Subcutaneous abdominal adipose tissue (tissue), 5 donors: ENCODE data around the gene BLOC1S1.

ENCODE experiments used
- H3K27ac ChIP-seq: one replicate; pipeline ENCODE4 v1.7.0; 2013; ENCODE audit warnings: low read depth, mild to moderate bottlenecking, inconsistent platforms, low read length, moderate library complexity
- H3K27me3 ChIP-seq, 5 donors: one replicate each; pipeline ENCODE4 v1.7.0; 2013; ENCODE audit warnings: low read length in 5 of 5, inconsistent platforms in 1 of 5; ENCODE audit not compliant: control insufficient read depth in 5 of 5, insufficient read depth in 4 of 5
- H3K36me3 ChIP-seq, 5 donors: one replicate each; pipeline ENCODE4 v1.7.0; 2013; ENCODE audit warnings: low read length in 5 of 5; ENCODE audit not compliant: control insufficient read depth in 5 of 5, insufficient read depth in 5 of 5
- H3K4me1 ChIP-seq, 5 donors: one replicate each; pipeline ENCODE4 v1.7.0; 2013; ENCODE audit warnings: low read length in 5 of 5, mild to moderate bottlenecking in 3 of 5, moderate library complexity in 1 of 5; ENCODE audit not compliant: control insufficient read depth in 5 of 5, insufficient read depth in 5 of 5
- H3K4me3 ChIP-seq, 5 donors: one replicate each; pipeline ENCODE4 v1.7.0; 2013; ENCODE audit warnings: low read length in 5 of 5, low read depth in 1 of 5
- H3K9ac ChIP-seq, 5 donors: one replicate each; pipeline ENCODE4 v1.7.0; 2013; ENCODE audit warnings: low read length in 5 of 5, mild to moderate bottlenecking in 4 of 5, moderate library complexity in 3 of 5
- H3K9me3 ChIP-seq, 5 donors: one replicate each; pipeline ENCODE4 v1.7.0; 2013; ENCODE audit warnings: low read length in 5 of 5; ENCODE audit not compliant: control insufficient read depth in 5 of 5
- donor health status: healthy.
- donor health status: healthy.
- donor health status: healthy.
- donor health status: healthy.
- donor health status: healthy.

The BLOC1S1 gene

DNA sequence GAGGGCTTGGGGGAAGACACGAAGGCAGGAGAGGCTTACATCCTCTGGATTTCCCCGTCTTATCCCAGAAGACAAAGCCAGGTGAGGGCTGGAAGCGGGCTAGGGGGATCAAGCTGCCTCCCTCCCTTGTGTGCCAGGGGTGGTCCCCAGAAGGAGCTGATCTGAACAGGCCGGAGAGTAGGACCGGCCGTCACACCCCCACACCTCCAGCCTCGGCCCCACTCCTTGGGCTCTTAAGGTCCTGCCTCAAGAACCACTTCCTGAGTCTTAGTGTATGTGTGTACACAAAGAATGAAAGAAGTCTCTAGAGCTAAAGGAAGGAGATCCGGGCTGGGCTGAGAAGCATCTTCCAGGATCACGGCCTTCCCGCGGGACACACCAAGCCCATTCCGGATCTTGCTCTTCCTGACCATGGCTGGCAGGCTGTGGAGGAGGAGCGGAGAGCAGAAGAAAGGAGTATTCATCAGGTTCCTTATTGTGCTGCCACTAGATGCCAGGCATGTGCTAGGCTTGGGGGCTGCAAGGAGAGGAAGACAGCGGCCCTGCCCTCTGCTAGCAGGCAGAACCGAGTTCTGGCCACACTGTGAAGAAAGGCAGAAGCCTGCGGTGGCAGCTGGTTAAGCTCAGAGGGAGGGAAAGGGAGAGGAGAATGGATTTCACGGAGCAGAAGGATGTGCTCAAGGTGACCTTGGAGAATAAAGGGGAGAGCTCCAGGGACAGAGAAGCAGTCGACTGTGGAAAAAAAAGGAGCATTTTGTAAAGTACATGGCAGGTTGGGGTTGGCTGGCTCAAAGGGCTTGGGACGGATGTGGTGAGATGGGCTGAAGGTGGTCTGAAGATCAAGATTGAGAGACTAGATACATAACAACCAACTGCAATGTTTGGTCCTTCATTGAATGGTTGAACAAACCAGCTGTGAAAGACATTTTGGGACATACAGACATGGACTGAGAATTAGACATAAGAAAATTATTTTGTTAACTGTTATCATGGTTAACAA is 14.3 kb downstream of the BLOC1S1 start:
- peak overlapping the region; percentile 94 to 98 (median 97) for H3K9ac ChIP-seq
- H3K27ac ChIP-seq = peak overlapping the region; percentile 100
- H3K27me3 ChIP-seq = no peaks in the 10 kb centered on the region
- H3K4me3 ChIP-seq = peak overlapping the region; percentile 75 to 94 (median 93)
- no peaks in the 10 kb centered on the region for H3K9me3 ChIP-seq
- H3K4me1 ChIP-seq = peaks cover 10 to 48% (median 40%) of the 10 kb centered on the region in 5 donors
- H3K36me3 ChIP-seq = peaks cover 0 to 22% (median 21%) of the 10 kb centered on the region in 5 donors

DNA sequence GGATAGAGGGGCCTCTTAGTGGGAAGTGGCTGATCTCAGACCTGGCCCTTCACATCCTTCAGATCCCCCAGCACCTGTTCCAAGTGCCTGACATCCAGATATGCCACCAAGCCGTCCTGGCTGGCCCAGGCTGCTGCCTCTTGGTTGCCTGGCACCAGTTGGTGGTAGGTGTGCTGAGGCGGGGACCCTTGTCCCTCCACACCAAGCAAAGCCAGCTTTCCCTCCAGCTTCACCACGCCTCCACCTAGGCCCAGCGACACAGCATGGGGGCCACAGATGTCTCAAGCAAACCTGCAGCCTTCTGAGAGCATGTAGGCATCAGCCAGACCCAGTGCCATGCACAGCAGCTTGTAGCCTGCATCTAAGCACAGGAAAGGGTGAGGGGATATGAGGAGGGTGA is 16.4 kb downstream of the BLOC1S1 start:
- Histone ChIP-seq H3K4me3 (no peak overlapping the region), H3K4me1 (peaks cover 3 to 33% (median 22%) of the 10 kb centered on the region in 5 donors), H3K9me3 (no peaks in the 10 kb centered on the region), H3K27ac (no peak overlapping the region), H3K36me3 (peaks cover 0 to 1% (median under 1%) of the 10 kb centered on the region in 5 donors), H3K27me3 (no peaks in the 10 kb centered on the region), H3K9ac (no peak overlapping the region)

DNA sequence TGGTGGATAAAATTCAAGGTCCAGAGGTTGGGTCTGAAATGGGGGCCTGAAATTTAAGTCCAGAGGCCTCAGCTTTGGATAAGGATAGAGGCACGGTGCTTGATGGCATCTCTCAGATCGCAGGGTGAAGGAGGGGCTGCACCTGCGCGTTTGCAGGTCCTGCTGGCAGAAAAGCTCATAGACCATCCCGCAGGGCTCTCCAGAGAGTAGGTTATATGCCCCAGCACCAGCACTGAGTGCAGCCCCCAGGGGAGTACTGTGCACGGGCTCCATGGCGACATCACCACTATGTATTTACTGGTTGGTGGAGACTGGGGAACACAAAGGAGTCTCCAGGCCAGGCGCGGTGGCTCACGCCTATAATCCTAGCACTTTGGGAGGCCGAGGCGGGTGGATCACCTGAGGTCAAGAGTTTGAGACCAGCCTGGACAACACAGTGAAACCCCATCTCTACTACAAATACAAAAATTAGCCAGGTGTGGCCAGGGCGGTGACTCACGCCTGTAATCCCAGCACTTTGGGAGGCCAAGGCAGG is 17.2 kb downstream of the BLOC1S1 start:
- Histone ChIP-seq H3K36me3 (no peaks in the 10 kb centered on the region), H3K27ac (no peak overlapping the region), H3K27me3 (no peaks in the 10 kb centered on the region)

DNA sequence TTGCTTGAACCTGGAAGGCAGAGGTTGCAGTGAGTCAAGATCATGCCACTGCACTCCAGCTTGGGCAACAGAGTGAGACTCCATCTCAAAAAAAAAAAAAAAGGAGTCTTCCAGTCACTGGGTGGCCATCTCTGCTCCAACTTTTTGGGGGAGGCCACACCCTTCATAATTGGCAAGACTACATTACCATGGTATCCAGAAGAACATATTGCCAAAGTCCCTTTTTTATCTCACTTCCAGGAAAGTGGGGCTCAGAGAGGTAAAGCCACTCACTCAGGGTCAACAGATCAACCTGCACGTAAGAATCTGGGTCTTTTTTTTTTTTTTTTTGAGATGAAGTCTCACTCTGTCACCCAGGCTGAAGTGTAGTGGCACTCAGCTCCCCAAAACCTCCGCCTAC is 18.0 kb downstream of the BLOC1S1 start:
- no peak overlapping the region for H3K9ac ChIP-seq
- peaks cover 3 to 39% (median 29%) of the 10 kb centered on the region in 5 donors for H3K4me1 ChIP-seq
- no peaks in the 10 kb centered on the region for H3K27me3 ChIP-seq
- no peak overlapping the region for H3K4me3 ChIP-seq
- H3K9me3 ChIP-seq = no peaks in the 10 kb centered on the region
- no peaks in the 10 kb centered on the region for H3K36me3 ChIP-seq
- H3K27ac ChIP-seq = no peak overlapping the region

More for the DNA sequence above, 17.2 kb downstream of the BLOC1S1 start:
- peaks cover 3 to 33% (median 23%) of the 10 kb centered on the region in 5 donors for H3K4me1 ChIP-seq
- H3K9ac ChIP-seq = no peak overlapping the region
- no peaks in the 10 kb centered on the region for H3K9me3 ChIP-seq
- no peak overlapping the region for H3K4me3 ChIP-seq

DNA sequence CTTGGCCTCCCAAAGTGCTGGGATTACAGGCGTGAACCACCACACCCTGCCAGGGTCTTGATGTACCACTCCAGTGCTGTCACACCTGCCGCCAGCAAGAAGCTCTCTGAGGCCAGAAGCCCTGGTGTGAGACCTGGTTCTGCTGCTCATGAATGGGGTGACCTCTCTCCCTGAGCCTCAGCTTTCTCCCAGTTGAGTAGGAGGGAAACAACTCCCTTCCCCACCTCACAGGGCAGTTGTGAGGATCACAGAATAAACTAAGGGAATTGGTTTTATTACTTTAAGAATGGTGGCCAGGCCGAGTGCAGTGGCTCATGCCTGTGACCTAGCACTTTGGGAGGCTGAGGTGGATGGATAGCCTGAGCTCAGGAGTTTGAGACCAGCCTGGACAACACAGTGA is 18.7 kb downstream of the BLOC1S1 start:
- Histone ChIP-seq H3K36me3 (no peaks in the 10 kb centered on the region), H3K27me3 (no peaks in the 10 kb centered on the region), H3K27ac (no peak overlapping the region), H3K9me3 (no peaks in the 10 kb centered on the region), H3K4me1 (peaks cover 1 to 34% (median 29%) of the 10 kb centered on the region in 5 donors), H3K9ac (no peak overlapping the region), H3K4me3 (no peak overlapping the region)

DNA sequence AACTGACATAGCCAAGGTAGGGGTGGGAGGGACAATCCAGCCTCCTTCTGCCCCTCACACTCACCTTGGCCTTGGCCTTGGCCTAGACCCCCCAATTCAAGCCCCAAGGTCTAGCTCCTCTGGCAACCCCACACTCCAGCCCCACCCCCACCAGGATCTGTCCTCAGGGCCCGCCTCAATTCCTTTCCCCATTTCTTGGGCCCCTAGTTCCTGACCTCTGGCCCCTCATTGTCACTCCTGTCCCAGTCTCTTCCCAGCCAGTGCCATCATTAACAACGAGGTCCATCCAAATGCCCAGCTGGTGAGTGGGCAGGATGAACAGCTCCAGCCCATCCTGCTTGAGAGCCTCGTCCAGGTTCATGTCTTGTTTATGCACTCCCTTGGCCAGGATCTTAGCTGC is 20.2 kb downstream of the BLOC1S1 start:
- no peaks in the 10 kb centered on the region for H3K9me3 ChIP-seq
- H3K4me3 ChIP-seq = no peak overlapping the region
- peaks cover 0 to 21% (median 18%) of the 10 kb centered on the region in 5 donors for H3K4me1 ChIP-seq
- no peak overlapping the region for H3K27ac ChIP-seq
- H3K9ac ChIP-seq = no peak overlapping the region
- no peaks in the 10 kb centered on the region for H3K36me3 ChIP-seq
- no peaks in the 10 kb centered on the region for H3K27me3 ChIP-seq

- Histone ChIP-seq H3K27ac (no peak overlapping the region), H3K4me1 (peaks cover under 1 to 21% (median 18%) of the 10 kb centered on the region in 5 donors), H3K9me3 (no peaks in the 10 kb centered on the region), H3K27me3 (peaks cover 0 to 5% (median 0%) of the 10 kb centered on the region in 5 donors), H3K36me3 (no peaks in the 10 kb centered on the region), H3K4me3 (no peak overlapping the region), H3K9ac (no peak overlapping the region)
Observed at GRCh38 chr12:55736780-55737580, 21.1 kb downstream of the BLOC1S1 start.

DNA sequence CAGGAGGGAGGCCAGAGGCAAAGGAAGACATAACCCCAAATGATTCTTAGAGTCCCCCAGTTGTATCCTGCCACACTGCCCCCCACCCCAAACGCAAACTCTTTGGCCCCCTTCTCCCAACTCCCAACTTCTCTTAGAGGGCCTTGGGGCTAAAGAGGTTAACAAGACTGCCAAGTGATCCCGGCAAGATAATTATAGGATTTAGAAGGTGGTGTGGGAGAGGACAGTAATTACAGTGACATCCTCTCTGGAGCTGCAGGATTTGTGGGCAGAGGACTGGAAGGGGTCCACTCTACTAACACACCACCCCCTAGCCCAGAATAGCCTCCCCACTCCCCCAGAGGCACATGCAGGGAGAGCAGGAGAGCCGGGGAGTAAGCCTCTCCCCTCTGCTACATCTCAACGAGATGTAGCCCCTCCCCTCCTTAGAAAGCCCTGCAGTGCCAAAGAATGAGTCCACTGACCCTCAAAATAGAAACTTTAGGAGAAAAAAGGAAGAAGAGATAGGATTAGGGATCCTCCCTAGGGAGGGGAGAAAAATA is 21.8 kb downstream of the BLOC1S1 start:
- H3K36me3 ChIP-seq = no peaks in the 10 kb centered on the region
- H3K9me3 ChIP-seq = no peaks in the 10 kb centered on the region
- peak overlapping the region; percentile 1 for H3K27ac ChIP-seq
- H3K4me3 ChIP-seq = peak overlapping the region in 4 of 5 donors; percentile 51 to 72 (median 56)
- peak overlapping the region in 2 of 5 donors; percentile 40 to 75 for H3K9ac ChIP-seq
- H3K27me3 ChIP-seq = peaks cover 0 to 7% (median 0%) of the 10 kb centered on the region in 5 donors
- H3K4me1 ChIP-seq = peaks cover 2 to 26% (median 20%) of the 10 kb centered on the region in 5 donors

DNA sequence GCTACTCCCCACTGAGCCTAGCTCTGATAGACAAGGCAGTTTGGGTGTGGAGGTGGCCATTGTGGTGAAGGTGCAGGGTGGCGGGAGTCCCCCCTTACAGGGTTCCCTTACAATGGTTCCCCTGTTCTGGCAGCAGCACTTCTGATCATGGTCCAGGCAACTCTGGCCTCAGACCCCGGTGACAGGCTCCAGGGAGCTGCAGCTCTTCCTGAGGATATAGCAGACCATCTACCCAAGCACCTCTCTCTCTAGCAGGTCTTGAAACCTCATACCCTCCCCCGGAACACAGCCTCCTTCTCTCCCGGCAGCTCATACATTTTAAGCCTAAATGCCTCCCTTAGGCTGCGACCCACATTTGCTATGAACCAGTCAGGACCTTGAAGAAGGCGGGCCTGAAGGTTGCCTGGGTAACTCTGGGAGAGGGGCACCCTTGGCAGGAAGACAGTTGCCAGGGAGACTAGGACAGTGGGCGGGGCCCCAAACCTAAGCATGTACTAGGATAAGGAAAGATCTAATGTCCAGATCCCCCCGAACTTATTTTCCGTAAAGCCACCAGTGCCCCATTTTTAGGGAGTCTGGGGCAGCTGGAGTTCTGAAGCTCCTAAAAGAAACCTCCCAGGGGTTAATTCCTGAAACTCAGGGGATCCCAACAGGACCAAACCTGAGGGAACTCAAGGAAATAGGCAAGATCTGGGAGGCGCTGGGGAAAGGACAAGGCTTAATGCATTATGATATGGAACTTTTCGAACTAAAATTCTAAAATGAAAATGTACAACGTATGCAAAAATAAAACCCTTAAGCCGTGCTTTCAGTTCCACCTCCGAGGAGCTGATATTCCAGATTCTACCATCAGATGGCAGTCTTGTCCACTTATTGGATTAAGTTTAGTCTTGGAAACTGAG is 22.5 kb downstream of the BLOC1S1 start:
- Histone ChIP-seq H3K4me3 (peak overlapping the region; percentile 51 to 72 (median 58)), H3K9ac (peak overlapping the region in 4 of 5 donors; percentile 56 to 75 (median 65)), H3K9me3 (no peaks in the 10 kb centered on the region), H3K4me1 (peaks cover 2 to 29% (median 22%) of the 10 kb centered on the region in 5 donors), H3K27ac (peak overlapping the region; percentile 1), H3K27me3 (peaks cover 0 to 7% (median 0%) of the 10 kb centered on the region in 5 donors), H3K36me3 (no peaks in the 10 kb centered on the region)
